ENCODE results near the gene KCNIP1. TPM values are rescaled to one million over a fixed set of nuclear protein-coding genes. Genes with fewer than 3 reads are reported as not detected.

Gene KCNIP1
- total RNA-seq, 1 donor = under 0.01 TPM

DNA sequence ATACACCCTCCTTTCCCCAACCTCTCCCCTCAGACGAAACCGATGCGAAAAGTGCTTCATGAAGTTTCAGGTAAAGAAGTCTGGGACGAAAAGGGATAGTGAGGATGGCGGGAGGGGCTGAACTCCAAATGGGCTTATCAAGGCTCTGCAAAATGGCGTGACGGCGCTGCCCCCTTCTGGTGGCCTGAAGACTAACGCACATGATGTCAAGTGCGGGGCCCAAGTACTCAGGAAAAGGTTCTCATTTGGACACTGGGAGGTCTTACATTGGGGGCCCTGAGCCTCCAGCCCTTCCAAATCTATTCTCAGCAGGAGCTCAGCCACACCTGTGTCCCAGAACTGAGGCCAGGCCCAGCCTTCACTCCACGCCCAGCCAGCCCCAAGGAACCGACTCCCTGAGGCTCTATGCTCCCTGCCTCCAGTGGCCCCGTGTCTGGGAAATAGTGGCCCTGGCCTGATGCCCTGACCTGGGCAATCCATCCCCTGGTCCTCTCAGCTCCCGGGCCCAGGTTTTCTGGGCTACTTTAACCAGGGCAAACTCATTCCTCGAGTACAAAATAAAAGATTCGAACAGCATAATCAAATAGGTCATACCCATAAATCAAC, 119.9 kb downstream of the KCNIP1 start:
- DNase-seq (ENCODE audit: low read depth in 2 of 3, low spot score in 2 of 3) = peak in 2 of 3 donors; percentile 58 to 67

DNA sequence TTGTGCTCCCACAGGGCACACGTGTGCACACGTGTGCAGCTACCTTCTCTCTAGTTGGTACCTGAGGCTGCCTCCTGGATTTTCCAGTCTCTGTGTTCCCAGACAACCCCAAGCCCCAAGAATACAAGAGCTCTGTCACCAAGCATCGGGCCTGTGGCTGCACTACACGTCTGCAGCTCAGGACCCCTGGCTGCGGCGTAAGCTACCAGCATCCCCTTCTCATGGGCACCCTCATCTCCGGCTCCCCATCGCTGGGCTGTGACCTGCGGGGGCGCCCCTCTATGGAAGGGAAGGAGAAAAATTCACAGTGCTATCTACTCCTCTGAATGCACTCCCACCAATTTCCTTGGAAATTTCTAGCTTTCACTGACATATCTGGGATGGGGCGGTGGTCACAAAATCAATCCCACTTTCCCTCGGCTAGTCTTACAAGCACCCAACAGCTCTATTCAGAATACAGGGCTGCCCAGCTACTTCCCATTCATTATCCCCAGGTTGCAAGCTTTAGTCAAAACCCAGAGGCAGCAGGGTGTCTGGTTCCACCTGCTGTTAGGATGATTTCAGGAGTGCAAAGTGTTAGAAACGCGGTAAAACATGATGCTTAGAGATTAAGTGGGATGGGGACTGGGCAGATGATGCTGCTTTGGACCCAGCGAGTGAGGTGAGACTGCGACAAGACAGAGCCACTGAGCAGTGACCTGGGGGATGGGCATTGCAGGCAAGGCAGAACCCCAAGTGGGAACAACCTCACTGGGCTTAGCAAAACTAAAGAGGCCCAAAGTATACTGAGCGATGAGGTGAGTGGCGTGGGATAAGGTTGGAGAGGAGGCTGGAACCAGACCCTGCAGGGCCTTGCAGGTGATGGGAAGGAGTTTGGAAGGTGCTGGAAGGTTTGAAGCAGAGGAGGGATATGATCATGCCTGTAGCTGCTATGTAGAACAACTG, 121.7 kb downstream of the KCNIP1 start:
- DNase-seq (ENCODE audit: low read depth in 2 of 3, low spot score in 2 of 3) = no peak

DNA sequence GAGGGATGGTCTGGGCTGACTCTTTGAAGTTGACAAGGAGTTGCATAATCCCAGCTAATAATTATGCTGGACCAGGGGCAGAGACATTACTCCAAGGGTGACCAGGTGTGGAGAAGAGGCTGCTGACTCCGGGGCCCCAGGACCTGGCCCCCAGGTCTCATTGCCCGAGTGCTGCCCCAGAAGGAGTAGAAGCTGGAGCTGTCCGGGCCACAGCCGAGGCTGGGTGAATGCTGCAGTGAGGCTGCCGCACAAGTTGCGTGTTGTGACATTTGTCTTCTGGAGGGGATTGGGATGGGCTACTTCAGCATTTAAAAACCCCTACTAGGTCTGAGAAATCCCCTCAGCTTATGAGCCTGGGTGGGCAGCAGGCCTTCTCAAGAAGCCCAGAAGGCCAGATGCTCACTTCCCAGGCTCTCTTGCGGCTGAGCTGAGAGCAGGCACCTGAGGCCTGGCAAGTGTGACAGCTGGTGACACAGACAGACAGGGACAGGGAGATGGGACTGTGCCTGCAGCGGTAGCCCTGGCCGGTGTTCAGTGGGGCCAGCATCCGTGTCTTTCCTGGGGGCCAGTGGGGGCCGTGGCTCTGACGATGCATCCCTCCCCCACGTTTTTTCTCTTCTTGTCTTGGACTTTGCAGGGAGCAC, 122.8 kb downstream of the KCNIP1 start:
- DNase-seq (ENCODE audit: low read depth in 2 of 3, low spot score in 2 of 3) = no peak

DNA sequence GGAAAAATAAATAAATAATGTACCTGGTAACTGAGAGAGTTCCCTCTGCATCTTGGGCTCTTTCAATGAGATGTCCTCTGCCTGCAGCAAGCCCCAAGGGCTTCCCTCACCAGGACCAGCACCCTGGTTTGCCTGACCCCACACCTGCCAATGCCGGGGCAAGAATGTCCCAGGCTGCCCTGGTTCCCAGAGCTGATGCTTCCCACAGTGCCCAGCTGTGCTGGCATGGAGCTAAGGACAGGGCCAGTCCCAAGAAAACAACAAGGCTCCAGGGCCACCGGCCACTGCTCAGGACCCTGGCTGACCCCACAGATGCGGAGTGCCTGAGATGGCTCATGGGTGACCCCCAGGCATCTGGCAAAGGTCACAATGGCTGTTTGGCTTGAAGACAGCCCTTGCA, 123.5 kb downstream of the KCNIP1 start:
- no peak for DNase-seq (ENCODE audit: low read depth in 2 of 3, low spot score in 2 of 3)

GRCh38 chr5:170628028-170628427, 124.2 kb downstream of the KCNIP1 start:
- DNase-seq (ENCODE audit: low read depth in 2 of 3, low spot score in 2 of 3) = no peak

DNA sequence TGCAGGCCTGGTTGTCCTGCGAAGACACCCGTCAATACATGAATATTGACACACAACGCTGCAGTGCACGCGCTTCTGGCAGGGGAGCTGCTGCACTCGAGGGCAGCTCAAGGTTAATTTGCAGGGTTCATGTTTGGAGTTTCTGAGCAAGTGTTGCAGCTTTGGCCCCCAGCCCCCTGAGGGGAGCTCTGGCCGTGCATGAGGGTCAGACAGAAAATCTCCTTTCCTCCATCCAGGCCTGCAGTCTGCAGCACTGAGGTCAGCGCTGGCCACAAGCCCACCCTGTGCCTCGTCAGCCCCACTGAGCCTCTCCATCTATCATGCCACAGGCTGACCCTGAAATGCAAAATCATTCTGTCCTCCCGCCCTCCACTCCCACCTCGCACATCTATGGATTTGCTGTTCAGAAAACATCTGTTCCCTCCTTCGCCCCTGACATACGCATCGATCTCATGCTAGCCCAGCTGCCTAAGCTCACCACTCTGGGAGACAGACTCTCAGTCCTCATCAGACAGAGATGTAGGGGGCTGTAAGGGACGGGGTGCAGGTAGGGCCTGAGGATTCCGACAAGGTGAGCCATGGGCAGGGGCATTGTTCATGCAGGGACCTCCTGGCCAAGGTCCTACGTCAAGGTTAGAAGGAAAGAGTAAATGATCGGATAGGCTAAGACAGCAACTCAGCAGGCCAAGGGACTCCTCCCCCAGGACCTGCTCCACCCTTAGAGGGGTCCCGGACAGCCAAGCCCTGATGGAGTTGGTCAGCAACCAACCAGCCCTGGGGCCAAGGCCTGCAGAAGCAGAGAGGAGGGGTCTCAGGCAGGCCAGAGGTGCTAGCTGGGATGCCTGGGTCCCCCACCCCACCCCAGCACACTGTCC, 125.1 kb downstream of the KCNIP1 start:
- DNase-seq (ENCODE audit: low read depth in 2 of 3, low spot score in 2 of 3) = no peak

GRCh38 chr5:170629566-170630175, 125.9 kb downstream of the KCNIP1 start:
- DNase-seq (ENCODE audit: low read depth in 2 of 3, low spot score in 2 of 3) = no peak

GRCh38 chr5:170630226-170630625, 126.4 kb downstream of the KCNIP1 start:
- DNase-seq (ENCODE audit: low read depth in 2 of 3, low spot score in 2 of 3) = no peak

DNA sequence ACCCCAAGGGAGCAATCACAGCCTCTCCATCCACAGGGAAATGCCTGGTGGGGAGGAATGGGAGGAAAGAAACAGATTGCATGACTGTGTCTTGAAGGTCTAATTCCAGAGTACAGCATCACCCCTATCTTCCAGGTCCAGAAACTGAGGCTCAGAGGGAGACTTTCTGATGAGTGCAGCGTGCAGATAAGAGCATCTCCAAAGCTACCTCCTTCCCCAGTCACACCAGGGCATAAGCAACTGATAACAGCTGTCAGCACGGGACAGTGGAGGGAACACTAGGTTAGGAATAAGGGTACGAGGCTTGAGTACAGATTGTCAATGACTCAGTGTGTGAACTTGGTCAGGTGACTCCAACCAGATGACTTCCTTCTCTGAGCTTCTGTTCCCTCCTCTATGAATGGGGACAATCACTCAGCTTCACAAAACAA, 126.9 kb downstream of the KCNIP1 start:
- DNase-seq (ENCODE audit: low read depth in 2 of 3, low spot score in 2 of 3) = peak in 2 of 3 donors; percentile 35 to 63

- DNase-seq (ENCODE audit: low read depth in 2 of 3, low spot score in 2 of 3) = no peak
Observed at GRCh38 chr5:170631466-170632195, 127.8 kb downstream of the KCNIP1 start.

DNA sequence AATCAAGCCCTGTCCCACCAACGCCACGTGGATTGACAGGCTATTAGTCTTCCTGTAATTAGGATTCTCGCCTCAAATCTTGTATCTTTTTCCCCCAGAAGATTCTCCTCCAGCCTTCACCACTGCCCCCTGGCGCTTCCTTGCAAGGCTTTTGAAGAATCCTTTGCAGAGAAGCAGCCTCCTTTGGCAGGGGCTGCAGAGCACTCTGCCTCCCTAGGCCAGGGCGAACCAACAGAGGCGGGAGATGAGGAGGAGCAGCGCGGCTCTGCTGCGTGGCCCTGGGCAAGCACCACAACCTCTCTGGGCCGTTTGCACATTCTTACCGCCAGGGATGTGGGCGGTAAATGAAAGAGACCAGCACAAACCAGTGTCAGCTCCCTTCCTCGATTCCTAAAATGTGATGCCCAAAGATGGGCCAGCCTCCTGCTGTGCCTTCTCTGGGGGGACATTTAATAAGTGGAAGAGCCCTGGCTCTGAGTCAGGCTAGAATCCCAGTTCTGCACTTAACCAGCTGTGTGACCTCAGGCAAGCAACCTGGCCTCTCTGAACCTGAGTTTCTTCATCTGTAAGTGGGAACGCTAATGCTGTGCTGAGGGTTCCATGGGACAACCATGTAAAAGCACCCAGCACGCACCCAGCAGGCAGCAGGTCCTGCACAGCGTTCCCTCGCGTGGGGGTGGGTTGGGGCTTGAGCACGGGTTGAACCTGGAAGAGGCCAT, 128.6 kb downstream of the KCNIP1 start:
- DNase-seq (ENCODE audit: low read depth in 2 of 3, low spot score in 2 of 3) = no peak

DNA sequence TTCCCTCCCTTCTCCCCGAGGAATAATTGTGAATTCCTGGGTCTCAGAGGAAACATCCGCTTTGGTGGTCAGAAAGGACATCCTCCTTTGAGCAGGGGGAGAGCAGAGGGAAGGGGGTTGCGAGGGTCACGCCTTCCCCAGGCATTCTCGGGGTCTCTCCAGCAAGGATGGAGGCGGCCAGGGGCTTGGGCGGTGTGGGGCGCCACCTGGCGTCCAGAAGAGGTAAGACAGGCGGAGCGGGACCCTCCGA, 129.1 kb downstream of the KCNIP1 start:
- DNase-seq (ENCODE audit: low read depth in 2 of 3, low spot score in 2 of 3) = peak in 1 of 3 donors; percentile 35

- DNase-seq (ENCODE audit: low read depth in 2 of 3, low spot score in 2 of 3) = peak; percentile 4 to 87 (median 80)
Observed at GRCh38 chr5:170633235-170634081, 129.6 kb downstream of the KCNIP1 start.

DNA sequence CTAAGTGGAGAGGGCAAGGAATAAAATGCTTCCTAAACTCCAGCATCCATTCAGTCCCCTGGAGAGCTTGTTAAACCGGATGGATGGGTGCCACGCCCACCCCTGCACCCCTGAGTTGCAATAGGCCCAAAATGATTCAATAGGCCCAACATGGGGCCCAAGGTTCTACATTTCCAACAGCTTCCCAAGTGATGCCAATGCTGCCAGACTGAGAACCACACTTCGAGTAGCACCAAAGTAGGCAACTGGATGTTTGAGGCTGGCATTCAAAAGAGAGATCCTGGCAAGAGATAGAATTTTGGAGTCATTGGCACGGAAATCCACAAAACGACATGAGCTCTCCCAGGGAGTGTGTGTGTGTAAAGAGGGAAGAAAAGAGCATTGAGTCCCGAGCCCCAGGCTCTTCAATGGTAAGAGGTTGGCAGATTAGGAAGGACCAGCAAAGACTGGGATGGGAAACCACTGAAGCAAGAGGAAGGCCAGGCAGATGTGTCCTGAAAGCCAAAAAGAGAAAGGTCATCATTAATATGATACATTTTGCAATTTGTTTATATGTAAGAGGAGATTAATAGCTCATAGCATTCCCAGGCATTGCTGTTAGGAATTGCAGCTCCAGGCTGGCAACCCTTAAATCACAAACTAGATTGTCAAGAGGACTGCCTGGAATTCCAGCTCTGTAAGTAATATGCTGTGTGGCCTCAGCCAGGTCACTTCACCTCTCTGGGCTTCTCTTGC, 130.6 kb downstream of the KCNIP1 start:
- no peak for DNase-seq (ENCODE audit: low read depth in 2 of 3, low spot score in 2 of 3)

- DNase-seq (ENCODE audit: low read depth in 2 of 3, low spot score in 2 of 3) = no peak
Observed at GRCh38 chr5:170635706-170636105, 131.9 kb downstream of the KCNIP1 start.

- no peak for DNase-seq (ENCODE audit: low read depth in 2 of 3, low spot score in 2 of 3)
Observed at GRCh38 chr5:170636206-170636605, 132.4 kb downstream of the KCNIP1 start.

GRCh38 chr5:170636801-170637477, 133.1 kb downstream of the KCNIP1 start:
- no peak for DNase-seq (ENCODE audit: low read depth in 2 of 3, low spot score in 2 of 3)
